K562 (cell line): ENCODE measurements around the gene PPP3CB. TPM values are rescaled to one million over a fixed set of nuclear protein-coding genes. Genes with fewer than 3 reads are reported as not detected.
A peak's percentile ranks its signal among the peaks of the same experiment; 100 is the strongest.

ENCODE experiments used
- ATAC-seq: fragments of 200-7000 bp; cut with Tn5 transposase; 3 replicates; pipeline ENCODE4 v1.9.1; 2020; ENCODE audit warnings: moderate library complexity
- BruUV-seq: library from RNA; stranded (reverse); fragments of 400-500 nt; replicated peaks from 2 replicates; lab custom pipeline; 2021; lab: Mats Ljungman, UMichigan
- CTCF ChIA-PET: fragments of 300-600 bp; formaldehyde crosslinking; extraction: SDS; loops from one replicate; lab custom pipeline; 2021; ENCODE audit warnings: low intra/inter-chr PET ratio; lab: Yijun Ruan, JAX
- POLR2A ChIA-PET: fragments of 300-600, 350-650 bp; sonication (Branson Sonifier 250); formaldehyde crosslinking; extraction: SDS; loops from one replicate; lab custom pipeline; 2021; ENCODE audit warnings: antibody characterized with exemption, inconsistent platforms; lab: Yijun Ruan, JAX
- DNase-seq, 4 experiments: peaks; one replicate each; pipeline versions ENCODE4 v3.0.0 to v3.0.0-alpha.2; 2011 to 2018; ENCODE audit warnings: low spot score in 3 of 4, mixed read lengths in 3 of 4; ENCODE audit errors: extremely low read depth in 1 of 4
- FAIRE-seq: peaks from 2 replicates; lab custom pipeline; 2011; peaks lifted over from hg19 to GRCh38; lab: Jason Lieb, UNC
- H2AFZ ChIP-seq: 2 replicates; pipeline ENCODE4 v1.6.0; 2011; ENCODE audit warnings: low read depth, low read length, control low read depth, inconsistent platforms
- H3K27ac ChIP-seq: fragments of 200-600 bp; 3 replicates; pipeline ENCODE4 v1.8.0; 2011; ENCODE audit warnings: low read depth, mild to moderate bottlenecking, control low read depth, inconsistent platforms, low read length, moderate library complexity, mixed read lengths; ENCODE audit errors: extremely low read depth
- H3K27me3 ChIP-seq, 2 experiments: fragments of 300-600 bp in 1 of 2; 2 replicates in 1 of 2; 3 replicates in 1 of 2; pipeline versions ENCODE4 v1.6.0 to v1.8.0; 2011; ENCODE audit warnings: inconsistent platforms in 2 of 2, low read length in 2 of 2, mild to moderate bottlenecking in 1 of 2, mixed read lengths in 1 of 2, moderate library complexity in 1 of 2; ENCODE audit not compliant: control insufficient read depth in 2 of 2, insufficient read depth in 2 of 2
- H3K36me3 ChIP-seq: fragments of 300-600 bp; 3 replicates; pipeline ENCODE4 v1.8.0; 2011; ENCODE audit warnings: mild to moderate bottlenecking, low read length, inconsistent platforms; ENCODE audit not compliant: control insufficient read depth, insufficient read depth
- H3K4me1 ChIP-seq, 2 experiments: fragments of 200-600 bp in 1 of 2; replicated peaks in 1 of 2; 2 replicates in 1 of 2; 3 replicates in 1 of 2; pipeline versions ENCODE4 v1.5.1 to v1.8.0; 2011; ENCODE audit warnings: inconsistent platforms in 2 of 2, low read length in 2 of 2, mild to moderate bottlenecking in 1 of 2, mixed read lengths in 1 of 2, moderate library complexity in 1 of 2; ENCODE audit not compliant: control insufficient read depth in 2 of 2, insufficient read depth in 2 of 2
- H3K4me2 ChIP-seq: 2 replicates; pipeline ENCODE4 v1.6.1; 2011; ENCODE audit warnings: low read length, control low read depth, inconsistent platforms, mixed read lengths; ENCODE audit not compliant: insufficient read depth
- H3K4me3 ChIP-seq: fragments of 200-600 bp; sonication (generic), shearing (Covaris generic); 2 replicates; pipeline ENCODE4 v1.5.1; 2016; ENCODE audit warnings: control low read depth, inconsistent platforms
- H3K79me2 ChIP-seq: fragments of 200-600 bp; 3 replicates; pipeline ENCODE4 v1.8.0; 2011; ENCODE audit warnings: low read length, inconsistent platforms; ENCODE audit not compliant: control insufficient read depth, insufficient read depth
- H3K9ac ChIP-seq, 2 experiments: 2 replicates each; pipeline versions ENCODE4 v1.6.0 to v1.6.1; 2011; ENCODE audit warnings: low read depth in 2 of 2, low read length in 2 of 2, control low read depth in 1 of 2, inconsistent platforms in 1 of 2, mild to moderate bottlenecking in 1 of 2, mixed read lengths in 1 of 2; ENCODE audit not compliant: insufficient read depth in 1 of 2
- H3K9me1 ChIP-seq: one replicate; pipeline ENCODE4 v1.6.0; 2011; ENCODE audit warnings: inconsistent platforms, mild to moderate bottlenecking, low read length, moderate library complexity; ENCODE audit not compliant: control insufficient read depth, insufficient read depth
- H3K9me3 ChIP-seq: replicated peaks from 2 replicates; pipeline ENCODE4 v1.5.1; 2011; ENCODE audit warnings: low read depth, low read length, inconsistent platforms; ENCODE audit not compliant: control insufficient read depth, insufficient read depth
- H4K20me1 ChIP-seq: replicated peaks from 2 replicates; pipeline ENCODE4 v1.6.1; 2011; ENCODE audit warnings: low read length, inconsistent platforms, mixed read lengths; ENCODE audit not compliant: control insufficient read depth, insufficient read depth
- ARID1B ChIP-seq: fragments of 450-650 bp; IDR thresholded peaks from 2 replicates; pipeline ENCODE4 v1.6.1; 2016; ENCODE audit warnings: antibody characterized with exemption, mild to moderate bottlenecking, inconsistent platforms
- BRD9 ChIP-seq: fragments of 450-650 bp; IDR thresholded peaks from 2 replicates; pipeline ENCODE4 v1.6.1; 2018; ENCODE audit warnings: low read depth; ENCODE audit not compliant: partially characterized antibody
- CBFA2T3 ChIP-seq: fragments of 450-650 bp; IDR thresholded peaks from 2 replicates; pipeline ENCODE4 v1.6.1; 2017
- DPF2 ChIP-seq: fragments of 450-650 bp; IDR thresholded peaks from 2 replicates; pipeline ENCODE4 v1.6.1; 2016
- ESRRA ChIP-seq: fragments of 450-650 bp; IDR thresholded peaks from 2 replicates; pipeline ENCODE4 v1.6.1; 2014; ENCODE audit warnings: low read depth, mild to moderate bottlenecking, moderate library complexity, borderline replicate concordance
- GATA2 ChIP-seq: sonication (generic); formaldehyde crosslinking; IDR thresholded peaks from 2 replicates; pipeline ENCODE4 v1.4.0; 2020; ENCODE audit warnings: mild to moderate bottlenecking, missing genetic modification reagents
- HMGN3 ChIP-seq: IDR thresholded peaks from 2 replicates; pipeline ENCODE4 v1.6.1; 2011; ENCODE audit warnings: borderline replicate concordance, low read depth, mild to moderate bottlenecking, mixed read lengths, low read length; ENCODE audit not compliant: insufficient read length; ENCODE audit errors: extremely low read depth
- MAFG ChIP-seq: fragments of 450-650 bp; conservative IDR thresholded peaks from 2 replicates; pipeline ENCODE4 v1.6.1; 2016; ENCODE audit warnings: missing genetic modification characterization, missing compliant biosample characterization
- MEIS2 ChIP-seq: fragments of 450-650 bp; IDR thresholded peaks from 2 replicates; pipeline ENCODE4 v1.6.1; 2014; ENCODE audit warnings: mild to moderate bottlenecking; ENCODE audit not compliant: partially characterized antibody
- NFE2 ChIP-seq: IDR thresholded peaks from 2 replicates; pipeline ENCODE4 v1.6.1; 2014; ENCODE audit warnings: antibody characterized with exemption, low read depth
- POLR2AphosphoS5 ChIP-seq: IDR thresholded peaks from 2 replicates; pipeline ENCODE4 v1.6.1; 2011; ENCODE audit warnings: mild to moderate bottlenecking, low read depth, low read length, moderate library complexity; ENCODE audit not compliant: control insufficient read depth, insufficient read depth
- RBM39 ChIP-seq: fragments of 200-400 bp; formaldehyde crosslinking; optimal IDR thresholded peaks from 2 replicates; pipeline ENCODE3; 2018; ENCODE audit warnings: low read depth, low read length
- SMARCE1 ChIP-seq: fragments of 450-650 bp; IDR thresholded peaks from 2 replicates; pipeline ENCODE4 v1.7.1; 2016; ENCODE audit warnings: mild to moderate bottlenecking
- ZEB2 ChIP-seq: fragments of 450-650 bp; IDR thresholded peaks from 2 replicates; pipeline ENCODE4 v1.6.1; 2016
- ZNF165 ChIP-seq: fragments of 250-450 bp; sonication (Bioruptor Pico); IDR thresholded peaks from 2 replicates; pipeline ENCODE4 v1.4.0; 2020; ENCODE audit warnings: borderline replicate concordance
- WGBS: fragments of 100-300 bp; shearing (Covaris generic); methylation state at CpG from one replicate; pipeline ENCODE4 v1.1.6; 2016; ENCODE audit warnings: low coverage, mixed read lengths; ENCODE audit not compliant: insufficient coverage; ENCODE audit errors: missing lambda C conversion rate; 5-methylcytosine and 5-hydroxymethylcytosine counted together
- in situ Hi-C: fragments of 300-500 bp; cut with MboI; formaldehyde crosslinking; loops from 4 replicates; pipeline ENCODE4 v1.15.0; 2018; ENCODE audit warnings: inconsistent platforms, mixed read lengths
- intact Hi-C: fragments of 100-400 bp; cut with micrococcal nuclease; formaldehyde crosslinking; loops from 2 replicates; pipeline ENCODE4 v1.14.2; 2022
- polyA plus RNA-seq, 8 experiments: library from polyadenylated mRNA; depleted of rRNA in 4 of 8; stranded (reverse) in 5 of 8; unstranded in 3 of 8; fragments of >200 nt; fragmentation: Nextera tagmentation in 2 of 8; fragmentation: Illumina TruSeq in 1 of 8; extraction: Ambion mirVana in 2 of 8; extraction: Trizol in 1 of 8; gene quantifications; 2 replicates each; pipeline versions ENCODE4 v1.2.1 to v1.2.3, GENCODE V29; 2011 to 2014; ENCODE audit warnings: inconsistent platforms in 1 of 8, missing spikeins in 1 of 8
- total RNA-seq, 7 experiments: library from RNA; depleted of rRNA in 6 of 7; stranded (reverse); fragments of >200 nt in 6 of 7; fragmentation: Illumina TruSeq in 2 of 7; extraction: Trizol in 2 of 7; gene quantifications; 2 replicates each; pipeline versions ENCODE4 v1.2.1 to v1.2.3, GENCODE V29; 2011 to 2021; ENCODE audit warnings: low replicate concordance in 1 of 7
- TF ChIP-seq, protein P1 (sequence below), 2 experiments: IDR thresholded peaks in 1 of 2; conservative IDR thresholded peaks in 1 of 2; 2 replicates each; pipeline ENCODE4 v1.6.1; 2016; ENCODE audit warnings: low read depth in 2 of 2, mild to moderate bottlenecking in 1 of 2, missing compliant biosample characterization in 1 of 2, missing genetic modification characterization in 1 of 2, moderate library complexity in 1 of 2
- TF ChIP-seq, protein P2 (sequence below): IDR thresholded peaks from 2 replicates; pipeline ENCODE4 v1.6.1; 2016; ENCODE audit warnings: missing genetic modification characterization, missing compliant biosample characterization
- TF ChIP-seq, protein P3 (sequence below), 2 experiments: fragments of 450-650 bp; conservative IDR thresholded peaks; 2 replicates each; pipeline ENCODE4 v1.6.1; 2017; ENCODE audit warnings: mild to moderate bottlenecking in 2 of 2, moderate library complexity in 2 of 2

PPP3CB gene
- total and polyA plus RNA-seq, 9 of the 15 experiments (the other 6 are each of a cell fraction or from before 2014, with no cell fraction given): 9.6 to 27.6 (median 17.8) TPM

DNA sequence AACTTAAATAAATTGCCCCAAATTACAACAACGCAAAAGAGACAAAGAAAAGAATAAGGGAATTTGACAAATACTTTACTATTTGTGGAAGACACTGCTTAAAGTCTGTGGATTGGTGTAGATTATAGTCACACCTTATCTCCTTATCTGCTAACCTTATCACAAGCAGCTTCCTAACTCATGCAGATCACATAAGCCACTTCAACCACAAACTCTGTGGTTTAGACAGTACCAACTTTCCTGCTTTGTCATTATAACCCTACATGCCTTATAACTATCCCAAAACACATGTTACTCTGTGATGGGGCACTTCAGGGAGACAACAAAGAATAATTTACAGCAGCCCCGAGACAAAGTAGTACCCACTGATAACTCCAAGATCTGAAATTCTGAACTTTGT, 41.5 kb upstream of the PPP3CB start:
- TF ChIP-seq, protein P1, sequence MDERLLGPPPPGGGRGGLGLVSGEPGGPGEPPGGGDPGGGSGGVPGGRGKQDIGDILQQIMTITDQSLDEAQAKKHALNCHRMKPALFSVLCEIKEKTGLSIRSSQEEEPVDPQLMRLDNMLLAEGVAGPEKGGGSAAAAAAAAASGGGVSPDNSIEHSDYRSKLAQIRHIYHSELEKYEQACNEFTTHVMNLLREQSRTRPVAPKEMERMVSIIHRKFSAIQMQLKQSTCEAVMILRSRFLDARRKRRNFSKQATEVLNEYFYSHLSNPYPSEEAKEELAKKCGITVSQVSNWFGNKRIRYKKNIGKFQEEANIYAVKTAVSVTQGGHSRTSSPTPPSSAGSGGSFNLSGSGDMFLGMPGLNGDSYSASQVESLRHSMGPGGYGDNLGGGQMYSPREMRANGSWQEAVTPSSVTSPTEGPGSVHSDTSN (CRISPR knock-in tag; IDR thresholded peaks at IDR 0.05; ENCODE audit: low read depth): no peak
- TF ChIP-seq, protein P1 (tag; conservative IDR thresholded peaks at IDR 0.05; ENCODE audit: low read depth): 0 out of 2 replicates have a peak, but pooled peaks have one; percentile 9
- TF ChIP-seq ZNF165: no peak
- no peak for TF ChIP-seq POLR2AphosphoS5
- TF ChIP-seq DPF2: peak; percentile 56
- TF ChIP-seq, protein P2, sequence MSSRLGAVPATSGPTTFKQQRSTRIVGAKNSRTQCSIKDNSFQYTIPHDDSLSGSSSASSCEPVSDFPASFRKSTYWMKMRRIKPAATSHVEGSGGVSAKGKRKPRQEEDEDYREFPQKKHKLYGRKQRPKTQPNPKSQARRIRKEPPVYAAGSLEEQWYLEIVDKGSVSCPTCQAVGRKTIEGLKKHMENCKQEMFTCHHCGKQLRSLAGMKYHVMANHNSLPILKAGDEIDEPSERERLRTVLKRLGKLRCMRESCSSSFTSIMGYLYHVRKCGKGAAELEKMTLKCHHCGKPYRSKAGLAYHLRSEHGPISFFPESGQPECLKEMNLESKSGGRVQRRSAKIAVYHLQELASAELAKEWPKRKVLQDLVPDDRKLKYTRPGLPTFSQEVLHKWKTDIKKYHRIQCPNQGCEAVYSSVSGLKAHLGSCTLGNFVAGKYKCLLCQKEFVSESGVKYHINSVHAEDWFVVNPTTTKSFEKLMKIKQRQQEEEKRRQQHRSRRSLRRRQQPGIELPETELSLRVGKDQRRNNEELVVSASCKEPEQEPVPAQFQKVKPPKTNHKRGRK (tag): no peak
- TF ChIP-seq ESRRA: peak; percentile 75; the same call in 1 of the 2 replicates
- no peak for TF ChIP-seq HMGN3
- TF ChIP-seq RBM39: no peak
- peak; percentile 28; the same call in 1 of the 2 replicates for TF ChIP-seq ARID1B
- TF ChIP-seq NFE2: peak; percentile 67
- peak; percentile 24; the same call in 1 of the 2 replicates for TF ChIP-seq GATA2 (CRISPR knock-in tag)
- peak; percentile 40; the same call in 1 of the 2 replicates for TF ChIP-seq CBFA2T3
- peak; percentile 23; the same call in 1 of the 2 replicates for TF ChIP-seq MAFG (tag)
- no peak for TF ChIP-seq BRD9
- no peak for TF ChIP-seq ZEB2
- TF ChIP-seq, protein P3, sequence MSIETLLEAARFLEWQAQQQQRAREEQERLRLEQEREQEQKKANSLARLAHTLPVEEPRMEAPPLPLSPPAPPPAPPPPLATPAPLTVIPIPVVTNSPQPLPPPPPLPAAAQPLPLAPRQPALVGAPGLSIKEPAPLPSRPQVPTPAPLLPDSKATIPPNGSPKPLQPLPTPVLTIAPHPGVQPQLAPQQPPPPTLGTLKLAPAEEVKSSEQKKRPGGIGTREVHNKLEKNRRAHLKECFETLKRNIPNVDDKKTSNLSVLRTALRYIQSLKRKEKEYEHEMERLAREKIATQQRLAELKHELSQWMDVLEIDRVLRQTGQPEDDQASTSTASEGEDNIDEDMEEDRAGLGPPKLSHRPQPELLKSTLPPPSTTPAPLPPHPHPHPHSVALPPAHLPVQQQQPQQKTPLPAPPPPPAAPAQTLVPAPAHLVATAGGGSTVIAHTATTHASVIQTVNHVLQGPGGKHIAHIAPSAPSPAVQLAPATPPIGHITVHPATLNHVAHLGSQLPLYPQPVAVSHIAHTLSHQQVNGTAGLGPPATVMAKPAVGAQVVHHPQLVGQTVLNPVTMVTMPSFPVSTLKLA (conservative IDR thresholded peaks at IDR 0.05): no peak
- TF ChIP-seq SMARCE1: peak; percentile 54; the same call in 1 of the 2 replicates
- TF ChIP-seq MEIS2: peak; percentile 47
- in situ Hi-C loops (loop anchor here (10.0 kb wide), 1 partner anchor 338 kb away; the partner anchor contains the start of gene CAMK2G), intact Hi-C loops (no loop called here)
- POLR2A ChIA-PET: interaction anchor here (0.7 to 1.1 kb wide), 3 partner anchors 8 to 88 kb away, joined by 3 to 4 read pairs (median 4); no protein-coding TSS in a partner anchor
- peak; percentile 11 for FAIRE-seq
- Histone ChIP-seq H3K79me2 (no peaks in the 10 kb centered on the region), H3K9ac (no peak overlapping the region), H3K9me1 (no peaks in the 10 kb centered on the region), H3K4me1 (peaks cover 0 to 7% of the 10 kb centered on the region in 2 experiments; a peak in 2 of 5 replicates), H3K4me3 (no peak overlapping the region), H3K27me3 (no peaks in the 10 kb centered on the region), H3K9me3 (no peaks in the 10 kb centered on the region), H4K20me1 (no peaks in the 10 kb centered on the region), H3K4me2 (no peak overlapping the region), H2AFZ (no peak overlapping the region), H3K36me3 (no peaks in the 10 kb centered on the region), H3K27ac (no peak overlapping the region)
- CTCF ChIA-PET: no interaction called here
- WGBS: 52% methylated on average over 2 of the region's 2 CpGs
- DNase-seq: peak in 1 of 4 experiments; percentile 10
- ATAC-seq: peak; percentile 47; the same call in 1 of the 3 replicates
- BruUV-seq: no TSS peak
